ENCODE data around the gene SCUBE3. TPM values are rescaled to one million over a fixed set of nuclear protein-coding genes. Genes with fewer than 3 reads are reported as not detected.
A peak's percentile ranks its signal among the peaks of the same experiment; 100 is the strongest.

The SCUBE3 gene
- total and polyA plus RNA-seq, 2 experiments from 2014 or later = 78.2 to 78.7 TPM

DNA sequence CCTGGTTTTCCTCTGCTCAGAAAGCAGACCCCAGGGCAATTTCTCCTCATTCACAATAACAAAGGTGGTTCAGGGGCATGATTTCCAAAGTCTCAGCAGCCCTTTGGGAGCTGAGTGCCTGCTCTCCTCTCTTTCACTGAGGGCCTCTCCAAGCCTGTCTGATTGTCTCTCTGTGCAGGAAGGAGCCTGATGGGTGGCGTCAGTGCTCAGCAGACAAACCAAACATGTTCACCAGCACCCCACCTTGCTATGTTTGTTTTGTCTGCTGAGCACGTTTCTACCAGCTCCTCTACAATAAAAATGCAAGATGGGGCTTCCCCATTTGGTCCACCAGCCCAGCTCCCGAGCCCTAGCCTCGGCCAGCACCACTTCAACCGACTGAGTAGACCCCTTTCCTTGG, 47.2 kb upstream of the SCUBE3 start:
- TF ChIP-seq CTCF (IDR thresholded peaks at IDR 0.05; ENCODE audit: low read depth, low read length) = no peak
- Histone ChIP-seq H3K27me3 (no peaks in the 10 kb centered on the region), H3K27ac (no peak overlapping the region), H3K36me3 (no peaks in the 10 kb centered on the region), H3K4me1 (ENCODE audit: low read depth) (peaks cover 17% of the 10 kb centered on the region), H3K4me3 (no peak overlapping the region), H3K9me3 (ENCODE audit: low read depth) (no peaks in the 10 kb centered on the region)
- DNase-seq (ENCODE audit: low read depth in 1 of 2, low spot score in 1 of 2) = no peak

- no peaks in the 10 kb centered on the region for H3K36me3 ChIP-seq
- peaks cover 14% of the 10 kb centered on the region for H3K4me1 ChIP-seq (ENCODE audit: low read depth)
- no peak overlapping the region for H3K27ac ChIP-seq
- TF ChIP-seq CTCF (IDR thresholded peaks at IDR 0.05; ENCODE audit: low read depth, low read length) = no peak
- no peaks in the 10 kb centered on the region for H3K9me3 ChIP-seq (ENCODE audit: low read depth)
- DNase-seq (ENCODE audit: low read depth in 1 of 2, low spot score in 1 of 2) = no peak
- no peak overlapping the region for H3K4me3 ChIP-seq
- H3K27me3 ChIP-seq = no peaks in the 10 kb centered on the region
These were observed 46.3 kb upstream of the SCUBE3 start for GRCh38 chr6:35167505-35167904.

GRCh38 chr6:35168461-35168861, 45.3 kb upstream of the SCUBE3 start:
- no peak for TF ChIP-seq CTCF (IDR thresholded peaks at IDR 0.05; ENCODE audit: low read depth, low read length)
- no peaks in the 10 kb centered on the region for H3K27me3 ChIP-seq

GRCh38 chr6:35170166-35170565, 43.6 kb upstream of the SCUBE3 start:
- no peak for DNase-seq (ENCODE audit: low read depth in 1 of 2, low spot score in 1 of 2)
- Histone ChIP-seq H3K4me1 (ENCODE audit: low read depth) (peaks cover 14% of the 10 kb centered on the region), H3K9me3 (ENCODE audit: low read depth) (no peaks in the 10 kb centered on the region), H3K36me3 (no peaks in the 10 kb centered on the region), H3K27me3 (no peaks in the 10 kb centered on the region), H3K27ac (no peak overlapping the region), H3K4me3 (no peak overlapping the region)
- TF ChIP-seq CTCF (IDR thresholded peaks at IDR 0.05; ENCODE audit: low read depth, low read length) = no peak

More at GRCh38 chr6:35168461-35168861, 45.3 kb upstream of the SCUBE3 start:
- peak in 1 of 2 donors; percentile 84 for DNase-seq (ENCODE audit: low read depth in 1 of 2, low spot score in 1 of 2)
- Histone ChIP-seq H3K9me3 (ENCODE audit: low read depth) (no peaks in the 10 kb centered on the region), H3K4me1 (ENCODE audit: low read depth) (peaks cover 14% of the 10 kb centered on the region), H3K4me3 (no peak overlapping the region), H3K27ac (peak overlapping the region; percentile 67), H3K36me3 (no peaks in the 10 kb centered on the region)

GRCh38 chr6:35170891-35171290, 42.9 kb upstream of the SCUBE3 start:
- peaks cover 14% of the 10 kb centered on the region for H3K4me1 ChIP-seq (ENCODE audit: low read depth)
- TF ChIP-seq CTCF (IDR thresholded peaks at IDR 0.05; ENCODE audit: low read depth, low read length) = no peak

DNA sequence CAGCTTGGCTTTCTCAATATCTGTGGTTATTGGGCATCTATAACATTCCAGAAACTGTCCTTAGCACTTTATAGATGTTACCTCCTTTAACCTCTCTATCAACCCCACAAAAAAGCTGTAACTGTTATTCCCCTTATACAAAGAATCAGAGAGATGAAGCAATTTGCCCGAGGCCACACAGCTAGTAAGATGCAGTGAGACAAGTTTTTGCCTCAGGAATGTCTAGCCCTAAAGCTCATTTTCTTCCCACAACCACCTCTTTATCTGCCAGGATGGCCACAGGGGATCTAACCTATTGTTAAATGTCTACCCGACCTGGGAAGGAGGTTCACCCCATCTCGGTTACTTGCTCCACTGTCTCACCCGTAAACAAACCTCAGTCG, 40.7 kb upstream of the SCUBE3 start:
- H3K27me3 ChIP-seq = no peaks in the 10 kb centered on the region
- no peak overlapping the region for H3K27ac ChIP-seq
- H3K9me3 ChIP-seq (ENCODE audit: low read depth) = no peaks in the 10 kb centered on the region
- TF ChIP-seq CTCF (IDR thresholded peaks at IDR 0.05; ENCODE audit: low read depth, low read length) = no peak
- H3K36me3 ChIP-seq = no peaks in the 10 kb centered on the region
- DNase-seq (ENCODE audit: low read depth in 1 of 2, low spot score in 1 of 2) = no peak
- H3K4me1 ChIP-seq (ENCODE audit: low read depth) = peaks cover 12% of the 10 kb centered on the region
- no peak overlapping the region for H3K4me3 ChIP-seq

More at GRCh38 chr6:35170891-35171290, 42.9 kb upstream of the SCUBE3 start:
- no peak overlapping the region for H3K27ac ChIP-seq
- DNase-seq (ENCODE audit: low read depth in 1 of 2, low spot score in 1 of 2) = no peak
- H3K4me3 ChIP-seq = no peak overlapping the region
- H3K27me3 ChIP-seq = no peaks in the 10 kb centered on the region
- H3K9me3 ChIP-seq (ENCODE audit: low read depth) = no peaks in the 10 kb centered on the region
- no peaks in the 10 kb centered on the region for H3K36me3 ChIP-seq

Measured in cardiac muscle cell (in vitro differentiated cells and primary cell).